GM19468 (cell line): ENCODE measurements around the gene KAZN.

Experiments
- ATAC-seq: cut with Tn5 transposase; IDR thresholded peaks from one replicate; pipeline ENCODE4 v1.9.1; 2021; ENCODE audit warnings: mild to moderate bottlenecking, moderate library complexity, moderate number of reproducible peaks; ENCODE audit not compliant: unreplicated experiment; ENCODE audit errors: extremely low read depth

KAZN gene

GRCh38 chr1:14894811-14895560 is 296.5 kb downstream of the KAZN start:
- no peak for ATAC-seq

- ATAC-seq = no peak
Observed at GRCh38 chr1:14895727-14896126, 297.2 kb downstream of the KAZN start.

- no peak for ATAC-seq
Observed at GRCh38 chr1:14896381-14897079, 298.0 kb downstream of the KAZN start.

- ATAC-seq = no peak
Observed at GRCh38 chr1:14897080-14897449, 298.6 kb downstream of the KAZN start.

GRCh38 chr1:14897547-14897946 is 299.1 kb downstream of the KAZN start:
- no peak for ATAC-seq

- no peak for ATAC-seq
Observed at GRCh38 chr1:14897997-14898645, 299.6 kb downstream of the KAZN start.

- ATAC-seq = no peak
Observed at GRCh38 chr1:14899686-14900085, 301.2 kb downstream of the KAZN start.

- no peak for ATAC-seq
Observed at GRCh38 chr1:14901371-14901954, 303.0 kb downstream of the KAZN start.

GRCh38 chr1:14903922-14904321 is 305.4 kb downstream of the KAZN start:
- no peak for ATAC-seq

GRCh38 chr1:14906665-14907064 is 308.2 kb downstream of the KAZN start:
- ATAC-seq = no peak

- ATAC-seq = no peak
Observed at GRCh38 chr1:14907416-14907815, 308.9 kb downstream of the KAZN start.

GRCh38 chr1:14909273-14909672 is 310.8 kb downstream of the KAZN start:
- ATAC-seq = no peak

GRCh38 chr1:14909920-14910460 is 311.5 kb downstream of the KAZN start:
- no peak for ATAC-seq

- no peak for ATAC-seq
Observed at GRCh38 chr1:14910984-14911721, 312.7 kb downstream of the KAZN start.

GRCh38 chr1:14912839-14913481 is 314.5 kb downstream of the KAZN start:
- ATAC-seq = no peak

- no peak for ATAC-seq
Observed at GRCh38 chr1:14913482-14914177, 315.1 kb downstream of the KAZN start.

GRCh38 chr1:14914351-14914988 is 316.0 kb downstream of the KAZN start:
- ATAC-seq = no peak

GRCh38 chr1:14915356-14916054 is 317.0 kb downstream of the KAZN start:
- ATAC-seq = no peak
